Measurements from ENCODE around the gene CUL4A.

DNA sequence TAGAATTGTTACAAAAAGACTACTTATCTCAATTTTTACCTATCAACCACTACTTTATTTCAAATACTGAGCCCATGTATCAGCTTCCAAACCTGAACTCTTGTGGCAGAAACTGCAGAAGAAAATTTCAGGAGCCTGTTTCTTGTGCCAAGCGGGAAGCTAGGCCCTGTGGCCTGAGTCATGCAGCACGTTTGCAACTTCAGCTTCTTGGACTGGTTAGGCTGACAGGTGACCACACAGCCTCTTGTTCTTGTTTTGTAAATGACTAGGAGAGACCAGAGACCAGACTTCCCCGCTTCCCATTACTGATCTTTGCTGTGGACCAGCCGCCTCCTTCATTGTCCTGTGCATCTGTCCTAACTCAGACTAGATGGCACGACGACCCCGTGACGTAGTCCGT is 84.3 kb downstream of the CUL4A start:
- TF ChIP-seq, protein P1, sequence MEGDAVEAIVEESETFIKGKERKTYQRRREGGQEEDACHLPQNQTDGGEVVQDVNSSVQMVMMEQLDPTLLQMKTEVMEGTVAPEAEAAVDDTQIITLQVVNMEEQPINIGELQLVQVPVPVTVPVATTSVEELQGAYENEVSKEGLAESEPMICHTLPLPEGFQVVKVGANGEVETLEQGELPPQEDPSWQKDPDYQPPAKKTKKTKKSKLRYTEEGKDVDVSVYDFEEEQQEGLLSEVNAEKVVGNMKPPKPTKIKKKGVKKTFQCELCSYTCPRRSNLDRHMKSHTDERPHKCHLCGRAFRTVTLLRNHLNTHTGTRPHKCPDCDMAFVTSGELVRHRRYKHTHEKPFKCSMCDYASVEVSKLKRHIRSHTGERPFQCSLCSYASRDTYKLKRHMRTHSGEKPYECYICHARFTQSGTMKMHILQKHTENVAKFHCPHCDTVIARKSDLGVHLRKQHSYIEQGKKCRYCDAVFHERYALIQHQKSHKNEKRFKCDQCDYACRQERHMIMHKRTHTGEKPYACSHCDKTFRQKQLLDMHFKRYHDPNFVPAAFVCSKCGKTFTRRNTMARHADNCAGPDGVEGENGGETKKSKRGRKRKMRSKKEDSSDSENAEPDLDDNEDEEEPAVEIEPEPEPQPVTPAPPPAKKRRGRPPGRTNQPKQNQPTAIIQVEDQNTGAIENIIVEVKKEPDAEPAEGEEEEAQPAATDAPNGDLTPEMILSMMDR (IDR thresholded peaks at IDR 0.05) = no peak
- TF ChIP-seq EP300 (IDR thresholded peaks at IDR 0.05) = no peak
- TF ChIP-seq POLR2A (IDR thresholded peaks at IDR 0.05) = no peak
